Fibroblast of skin of right biceps (primary cell): ENCODE data around the gene BCAS1.

Experiments
- DNase-seq: peaks from one replicate; pipeline ENCODE4 v3.0.0-alpha.2; 2013

The BCAS1 gene

GRCh38 chr20:53921443-53921973 is 148.9 kb downstream of the BCAS1 start:
- no peak for DNase-seq

- no peak for DNase-seq
Observed at GRCh38 chr20:53920647-53921245, 149.6 kb downstream of the BCAS1 start.

- no peak for DNase-seq
Observed at GRCh38 chr20:53919886-53920285, 150.5 kb downstream of the BCAS1 start.

- DNase-seq: no peak
Observed at GRCh38 chr20:53918949-53919361, 151.4 kb downstream of the BCAS1 start.

GRCh38 chr20:53918020-53918311 is 152.4 kb downstream of the BCAS1 start:
- no peak for DNase-seq

GRCh38 chr20:53917145-53918019 is 153.0 kb downstream of the BCAS1 start:
- peak; percentile 91 for DNase-seq

GRCh38 chr20:53916173-53916512 is 154.3 kb downstream of the BCAS1 start:
- DNase-seq: no peak

- peak; percentile 92 for DNase-seq
Observed at GRCh38 chr20:53915446-53916172, 154.8 kb downstream of the BCAS1 start.

- DNase-seq: peak; percentile 45
Observed at GRCh38 chr20:53914781-53915445, 155.5 kb downstream of the BCAS1 start.

GRCh38 chr20:53914091-53914780 is 156.2 kb downstream of the BCAS1 start:
- DNase-seq: peak; percentile 78

GRCh38 chr20:53911301-53911700 is 159.1 kb downstream of the BCAS1 start:
- no peak for DNase-seq

GRCh38 chr20:53910351-53911002 is 159.9 kb downstream of the BCAS1 start:
- no peak for DNase-seq

- no peak for DNase-seq
Observed at GRCh38 chr20:53907968-53908751, 162.2 kb downstream of the BCAS1 start.

- DNase-seq: no peak
Observed at GRCh38 chr20:53905820-53906191, 164.6 kb downstream of the BCAS1 start.

- no peak for DNase-seq
Observed at GRCh38 chr20:53905019-53905819, 165.2 kb downstream of the BCAS1 start.

GRCh38 chr20:53904261-53904660 is 166.1 kb downstream of the BCAS1 start:
- DNase-seq: no peak

- no peak for DNase-seq
Observed at GRCh38 chr20:53903652-53903987, 166.8 kb downstream of the BCAS1 start.

GRCh38 chr20:53902968-53903651 is 167.3 kb downstream of the BCAS1 start:
- no peak for DNase-seq

GRCh38 chr20:53901497-53902096 is 168.8 kb downstream of the BCAS1 start:
- no peak for DNase-seq
